Stromal cell of bone marrow (primary cell): ENCODE results near the gene TP53BP1.
A peak's percentile ranks its signal among the peaks of the same experiment; 100 is the strongest.

Experiments used
- DNase-seq: peaks from one replicate; pipeline ENCODE4 v3.0.0-alpha.2; 2012; ENCODE audit warnings: low read depth

The TP53BP1 gene

DNA sequence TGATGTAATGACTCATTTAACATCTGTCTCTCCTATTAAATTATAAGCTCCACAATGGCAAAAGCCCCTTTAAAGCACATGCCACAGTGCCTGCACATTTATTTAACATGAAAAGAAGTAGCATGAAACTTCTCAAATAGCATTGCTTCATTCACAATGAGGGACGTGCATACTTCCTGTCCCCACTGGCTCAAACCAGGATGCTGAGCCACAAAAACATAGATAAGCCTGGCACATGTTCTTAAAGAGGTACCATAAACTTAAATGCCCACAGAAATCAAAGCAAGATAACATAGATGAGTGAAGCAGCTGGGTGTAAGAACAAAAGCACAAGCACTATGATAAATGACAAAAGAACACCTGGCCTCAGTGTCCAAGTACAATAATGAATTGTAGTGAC is 3.8 kb downstream of the TP53BP1 start:
- no peak for DNase-seq

DNA sequence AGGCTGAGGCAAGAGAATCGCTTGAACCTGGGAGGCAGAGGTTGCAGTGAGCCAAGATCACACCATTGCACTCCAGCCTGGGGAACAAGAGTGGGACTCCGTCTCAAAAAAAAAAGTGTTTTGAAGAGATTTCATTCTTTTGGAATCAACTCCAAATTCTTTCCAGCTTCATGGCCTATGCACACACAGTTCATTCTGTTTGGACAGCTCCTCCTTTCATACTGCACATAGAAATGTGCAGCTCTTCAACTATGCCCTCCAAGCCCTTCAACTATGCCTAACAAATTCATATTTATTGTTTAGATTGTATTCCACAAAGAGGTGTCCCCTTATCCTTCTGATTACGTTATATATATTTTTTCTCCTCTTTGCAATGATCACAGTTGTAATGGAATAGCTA is 4.2 kb downstream of the TP53BP1 start:
- DNase-seq, result no peak

DNA sequence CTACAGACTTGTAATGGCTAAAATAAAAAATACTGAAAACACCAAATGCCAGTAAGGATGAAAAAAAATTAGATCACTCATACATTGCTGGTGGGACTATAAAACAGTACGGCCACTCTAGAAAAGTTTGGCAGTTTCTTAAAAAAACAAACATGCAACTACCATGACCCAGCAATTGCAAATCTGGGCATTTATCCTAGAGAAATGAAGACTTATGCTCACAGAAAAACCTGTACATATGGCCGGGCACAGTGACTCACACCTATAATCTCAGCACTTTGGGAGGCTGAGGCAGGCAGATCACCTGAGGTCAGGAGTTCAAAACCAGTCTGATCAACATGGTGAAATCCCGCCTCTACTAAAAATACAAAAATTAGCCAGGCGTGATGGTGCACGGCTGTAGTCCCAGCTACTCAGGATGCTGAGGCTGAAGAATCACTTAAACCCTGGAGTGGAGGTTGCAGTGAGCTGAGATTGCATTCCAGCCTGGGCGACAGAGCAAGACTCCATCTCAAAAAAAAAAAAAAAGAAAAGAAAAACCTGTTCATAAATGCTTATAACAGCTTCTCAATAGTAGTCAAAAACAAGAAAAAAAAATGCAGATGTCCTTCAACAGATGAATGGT is 5.6 kb downstream of the TP53BP1 start:
- no peak for DNase-seq

DNA sequence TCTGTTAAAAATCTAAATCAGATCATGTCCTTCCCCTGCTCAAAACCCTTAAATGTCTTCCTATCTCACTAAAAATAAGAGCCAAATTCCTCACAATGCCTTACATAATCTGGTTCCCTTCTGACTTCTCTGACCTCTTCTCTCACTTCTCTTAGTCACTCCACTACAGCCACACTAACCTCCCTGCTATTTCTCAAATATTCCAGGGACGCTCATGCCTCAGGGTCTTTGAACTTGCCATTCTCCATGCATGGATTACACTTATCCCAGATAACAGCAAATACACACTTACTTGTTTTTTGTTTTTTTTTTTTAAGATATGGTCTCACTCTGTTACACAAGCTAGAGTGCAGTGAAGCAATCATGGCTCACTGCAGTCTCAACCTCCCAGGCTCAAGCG is 8.5 kb downstream of the TP53BP1 start:
- DNase-seq, result no peak

- no peak for DNase-seq
Observed at GRCh38 chr15:43483297-43484128, 9.4 kb downstream of the TP53BP1 start.

DNA sequence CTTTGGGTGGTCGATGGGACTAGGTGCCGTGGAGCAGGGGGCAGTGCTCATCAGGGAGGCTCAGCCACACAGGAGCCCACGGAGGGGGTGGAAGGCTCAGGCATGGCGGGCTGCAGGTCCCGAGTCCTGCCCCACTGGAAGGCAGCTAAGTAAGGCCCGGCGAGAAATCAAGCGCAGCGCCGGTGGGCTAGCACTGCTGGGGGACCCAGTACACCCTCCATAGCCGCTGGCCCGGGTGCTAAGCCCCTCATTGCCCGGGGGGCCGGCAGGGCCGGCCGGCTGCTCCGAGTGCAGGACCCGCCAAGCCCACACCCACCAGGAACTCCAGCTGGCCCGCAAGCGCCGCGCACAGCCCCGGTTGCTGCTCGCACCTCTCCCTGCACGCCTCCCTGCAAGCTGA is 19.1 kb downstream of the TP53BP1 start:
- no peak for DNase-seq

DNA sequence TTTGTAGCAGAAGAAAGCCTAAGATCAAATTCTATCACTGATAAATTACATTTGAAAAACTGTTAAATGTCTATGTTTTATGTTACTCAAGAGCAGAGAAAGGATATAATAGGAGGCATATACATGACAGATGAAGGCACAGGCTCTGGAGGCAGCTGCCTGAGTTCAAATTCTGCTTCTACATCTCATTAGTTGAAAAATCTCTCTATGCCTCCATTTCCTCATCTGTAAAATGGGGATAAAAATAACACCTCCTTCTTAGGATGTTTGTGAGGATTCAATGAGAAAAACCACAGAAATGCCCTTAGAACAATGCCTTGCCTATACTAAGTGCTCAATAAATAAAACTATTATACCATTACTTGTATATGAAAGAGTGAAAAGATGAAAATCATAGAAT is 21.0 kb downstream of the TP53BP1 start:
- DNase-seq, result no peak

GRCh38 chr15:43469867-43470266 is 23.1 kb downstream of the TP53BP1 start:
- DNase-seq, result peak; percentile 49

GRCh38 chr15:43465100-43465499 is 27.9 kb downstream of the TP53BP1 start:
- DNase-seq, result peak; percentile 77

- DNase-seq, result no peak
Observed at GRCh38 chr15:43463998-43464397, 29.0 kb downstream of the TP53BP1 start.

DNA sequence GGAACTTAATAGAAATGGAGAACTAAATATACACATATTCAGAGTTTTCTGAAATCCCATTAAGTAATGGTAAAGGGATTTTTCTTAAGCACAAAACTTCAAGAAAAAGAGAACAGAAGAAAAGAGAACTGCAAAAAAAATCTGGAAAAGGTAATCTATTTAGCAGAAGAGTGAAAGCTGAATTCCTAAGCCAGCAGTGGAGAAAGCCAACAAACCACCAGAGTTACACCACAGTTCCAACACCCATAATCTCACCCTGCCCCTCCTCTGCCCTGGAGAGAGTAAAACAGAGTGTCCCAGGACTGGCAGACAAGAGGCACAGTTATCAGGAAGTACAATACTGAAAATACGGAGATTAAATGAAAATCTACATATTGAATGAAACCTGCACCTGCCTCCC is 29.4 kb downstream of the TP53BP1 start:
- DNase-seq, result no peak

DNA sequence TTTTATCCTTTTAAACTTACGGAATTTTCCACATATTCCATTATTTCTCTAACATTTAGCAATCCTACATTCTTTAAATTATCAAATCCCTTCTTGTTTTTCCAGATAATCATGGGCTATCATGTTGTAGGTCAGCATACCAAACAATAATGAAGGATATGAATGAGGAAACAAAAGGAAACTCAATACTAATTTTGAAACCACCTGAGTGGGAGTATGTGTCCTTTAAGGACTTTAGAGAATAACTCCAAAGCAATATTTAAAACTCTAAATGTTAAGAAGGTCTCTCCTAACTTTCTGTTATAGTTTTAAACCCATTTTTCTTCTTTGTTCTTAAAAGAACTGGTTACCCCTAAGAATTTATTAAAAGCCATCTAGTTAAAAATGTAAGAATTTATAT is 43.0 kb downstream of the TP53BP1 start:
- DNase-seq, result no peak

DNA sequence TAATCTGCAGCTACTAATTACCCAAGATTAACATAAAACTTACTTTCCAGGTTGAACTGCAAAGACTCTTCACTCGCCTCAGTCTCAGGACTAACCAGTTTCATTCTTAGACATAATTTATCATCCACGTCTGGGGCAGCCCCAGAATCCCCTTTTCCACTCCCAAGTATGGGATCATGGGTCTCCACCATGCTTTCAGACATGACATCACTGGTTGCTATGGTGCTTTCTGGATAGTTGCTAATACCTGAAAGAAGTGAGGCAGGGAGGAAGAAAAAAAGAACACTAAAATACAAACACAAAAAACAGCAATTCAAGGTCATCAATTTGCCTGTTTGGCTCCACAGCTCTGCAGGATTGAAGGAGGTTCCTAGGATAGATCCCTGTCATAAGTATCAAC is 46.6 kb downstream of the TP53BP1 start:
- DNase-seq, result no peak

DNA sequence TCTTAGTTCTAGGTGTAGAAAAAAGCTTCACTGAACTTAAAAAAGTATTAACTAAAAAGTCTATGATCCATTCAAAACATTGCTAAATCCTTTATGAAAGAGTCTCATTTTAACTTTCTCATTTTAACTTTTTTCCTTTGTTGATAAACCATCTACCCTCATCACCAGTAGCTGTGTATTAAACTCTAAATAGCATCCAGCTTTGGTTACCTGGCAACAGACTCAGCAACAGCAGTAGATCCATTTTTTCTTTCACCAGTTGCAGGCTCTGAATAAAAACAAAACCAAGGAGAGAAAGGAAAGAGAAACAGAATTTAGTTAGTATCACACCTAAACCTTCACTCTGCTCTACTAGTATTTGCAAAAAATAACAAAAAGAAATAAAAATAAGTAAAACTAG is 51.6 kb downstream of the TP53BP1 start:
- DNase-seq, result no peak

- DNase-seq, result peak; percentile 97
Observed at GRCh38 chr15:43440721-43441281, 52.2 kb downstream of the TP53BP1 start.

- DNase-seq, result no peak
Observed at GRCh38 chr15:43439268-43439667, 53.7 kb downstream of the TP53BP1 start.

GRCh38 chr15:43436395-43436794 is 56.6 kb downstream of the TP53BP1 start:
- DNase-seq, result no peak

DNA sequence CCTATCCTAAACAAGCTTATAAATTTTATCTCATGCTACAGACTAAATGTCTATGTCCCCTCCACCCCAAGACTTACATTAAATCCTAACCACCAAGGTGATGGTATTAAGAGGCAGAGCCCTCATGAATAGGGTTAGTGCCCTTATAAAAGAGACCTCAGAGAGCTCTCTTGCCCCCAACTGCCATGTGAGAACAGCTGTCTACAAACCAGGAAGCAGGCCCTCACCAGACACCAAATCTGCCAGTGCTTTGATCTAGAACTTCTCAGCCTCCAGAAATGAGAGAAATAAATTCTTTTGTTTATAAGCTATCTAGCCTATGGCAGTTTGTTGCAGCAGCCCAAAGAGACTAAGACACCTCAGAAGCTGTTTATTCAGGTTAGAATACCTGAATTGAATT is 58.5 kb downstream of the TP53BP1 start:
- no peak for DNase-seq

- DNase-seq, result no peak
Observed at GRCh38 chr15:43433661-43434303, 59.2 kb downstream of the TP53BP1 start.

- peak; percentile 13 for DNase-seq
Observed at GRCh38 chr15:43433165-43433564, 59.8 kb downstream of the TP53BP1 start.

DNA sequence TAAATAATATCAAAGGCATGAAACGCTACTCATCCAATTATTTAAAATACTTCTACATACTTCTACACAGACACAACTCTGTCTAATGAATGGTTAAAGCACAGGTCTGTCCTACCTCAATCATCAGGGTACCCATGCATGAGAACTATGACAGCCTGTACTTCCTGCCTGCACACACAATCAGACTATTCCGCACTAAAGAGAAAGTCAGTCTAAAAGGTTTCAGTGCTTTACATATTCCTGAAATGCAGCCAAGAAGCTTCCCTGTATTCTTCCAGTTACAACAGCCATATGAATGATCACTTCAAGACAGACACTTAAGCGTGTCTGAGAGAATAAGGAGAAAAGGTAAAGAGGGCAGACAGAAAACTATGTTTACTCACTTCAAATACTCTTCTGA is 63.3 kb downstream of the TP53BP1 start:
- no peak for DNase-seq

GRCh38 chr15:43423793-43424192 is 69.2 kb downstream of the TP53BP1 start:
- DNase-seq, result no peak

DNA sequence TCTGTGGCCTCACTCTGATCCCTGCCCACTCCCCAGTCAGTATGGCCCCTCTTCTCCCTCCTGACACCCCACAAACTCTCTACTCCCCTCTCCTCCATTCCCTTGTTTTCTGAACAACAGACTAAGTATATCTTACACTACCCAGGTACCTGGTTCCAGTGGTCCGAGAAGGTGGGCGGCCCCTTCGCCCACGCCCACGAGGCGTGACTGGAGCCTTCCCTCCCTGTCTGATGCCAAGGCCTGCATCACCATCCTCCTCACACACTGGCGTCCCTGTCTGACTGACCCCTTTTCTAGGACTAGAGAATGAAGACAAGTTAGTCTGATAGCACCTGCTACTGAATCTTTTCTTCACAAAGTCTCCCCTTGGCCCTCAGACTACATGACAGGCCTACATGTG is 72.1 kb downstream of the TP53BP1 start:
- DNase-seq, result no peak
